EH (cell line): Measurements from ENCODE around the gene PON2.
A peak's percentile ranks its signal among the peaks of the same experiment; 100 is the strongest.
"Not testable (repeated sequence)": the region's sequence is repeated elsewhere in the genome, so short reads cannot be mapped to it uniquely, and the experiment has no call there.

Experiments used
- DNase-seq: peaks from one replicate; pipeline ENCODE4 v3.0.0-alpha.2; 2015; ENCODE audit warnings: low read depth

PON2 gene

GRCh38 chr7:95434557-95435421, at the start of gene PON2:
Gene PON2, minus strand, starts transcription at chr7:95435028. Its CDS starts 77 bp downstream, at chr7:95434951.
- peak; percentile 83 for DNase-seq

GRCh38 chr7:95482424-95482823, 47.6 kb upstream of the PON2 start:
- no peak for DNase-seq

GRCh38 chr7:95481271-95482165, 46.7 kb upstream of the PON2 start:
- DNase-seq, result no peak

DNA sequence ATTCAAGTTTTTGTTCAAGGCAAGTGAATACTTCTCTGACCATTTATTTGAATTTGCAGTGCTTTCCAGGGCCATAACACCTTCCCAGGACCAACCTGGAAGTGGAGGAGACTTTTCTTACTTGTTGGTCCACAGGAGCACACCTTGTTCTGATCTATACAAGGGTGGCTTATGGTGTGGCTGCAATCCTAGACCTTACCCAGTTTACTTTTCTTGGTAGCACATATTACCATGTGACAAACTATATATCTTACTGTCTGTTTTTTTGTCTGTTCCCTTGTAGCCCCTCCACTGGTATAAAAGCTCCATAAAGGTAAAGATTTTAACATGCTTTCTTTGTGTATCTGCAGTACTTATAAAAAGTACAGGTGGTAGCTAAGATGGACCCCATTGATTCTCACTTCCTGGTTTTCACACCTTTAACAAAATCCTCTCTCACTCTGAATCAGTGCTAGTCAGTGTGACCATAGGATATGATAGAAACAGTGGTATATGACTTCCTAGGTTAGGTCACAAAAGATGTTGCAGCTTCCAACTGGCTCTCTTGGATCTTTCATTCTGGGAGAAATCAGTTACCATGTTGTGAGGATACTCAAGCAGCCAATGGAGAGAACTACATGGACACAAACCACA, 45.3 kb upstream of the PON2 start:
- DNase-seq, result no peak

DNA sequence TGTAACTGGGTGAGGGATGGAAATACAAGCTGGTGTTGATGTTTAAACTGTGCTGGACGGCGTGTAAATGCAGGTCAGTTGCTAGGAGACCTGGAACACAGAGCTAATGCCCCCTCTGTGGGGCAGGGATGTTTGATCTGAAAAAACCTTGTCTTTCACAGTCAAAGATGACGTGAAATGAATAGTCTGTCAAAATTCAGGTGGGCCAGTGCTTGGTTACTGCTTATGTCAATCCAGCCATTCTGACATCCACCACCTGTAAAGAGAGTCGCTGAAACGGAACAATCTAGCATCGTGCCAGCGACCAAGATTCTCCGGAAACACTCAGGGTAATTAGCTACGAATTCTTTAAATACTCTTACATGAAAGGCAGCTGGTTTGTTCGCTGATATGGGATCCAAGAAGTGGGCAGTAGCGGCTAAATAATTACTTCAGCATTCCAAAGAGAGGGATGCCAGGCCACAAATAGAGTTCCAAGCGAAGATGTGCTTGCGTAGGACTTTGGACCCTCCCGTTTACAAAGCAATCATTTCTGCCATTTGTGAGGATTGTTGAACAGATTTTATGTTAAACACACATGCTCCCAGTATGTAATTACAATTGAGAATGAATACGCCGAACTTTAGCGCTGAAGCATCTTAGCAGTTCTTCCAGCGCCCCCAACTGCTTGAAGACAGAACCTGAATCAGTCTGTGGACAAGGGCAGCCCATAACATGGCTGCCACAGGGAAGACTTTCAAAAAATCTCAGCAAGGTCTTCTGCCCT, 43.6 kb upstream of the PON2 start:
- DNase-seq, result no peak

- DNase-seq, result peak; percentile 68
Observed at GRCh38 chr7:95476904-95477594, 42.2 kb upstream of the PON2 start.

GRCh38 chr7:95476072-95476847, 41.4 kb upstream of the PON2 start:
- DNase-seq, result no peak

GRCh38 chr7:95473276-95473985, 38.6 kb upstream of the PON2 start:
- no peak for DNase-seq

- DNase-seq, result peak; percentile 5
Observed at GRCh38 chr7:95472581-95473161, 37.8 kb upstream of the PON2 start.

DNA sequence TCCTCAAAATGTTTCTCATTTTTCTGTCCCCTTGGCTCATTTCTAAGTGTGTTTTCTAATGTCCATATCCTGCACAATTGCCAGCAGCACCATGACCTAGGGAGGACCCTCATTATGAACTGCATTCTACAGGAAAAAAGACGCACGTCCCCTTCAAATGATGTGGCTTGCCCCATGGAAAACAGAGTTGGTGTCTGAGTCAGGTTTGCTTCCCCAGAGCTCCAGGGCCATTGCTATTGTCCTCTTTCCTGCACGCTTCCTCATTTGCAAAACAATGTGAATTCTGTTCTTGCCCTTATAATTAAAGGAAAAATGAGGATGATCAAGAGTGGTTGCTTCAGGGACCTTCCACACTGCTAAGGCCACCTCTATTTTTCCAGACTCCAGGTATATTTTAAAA, 36.2 kb upstream of the PON2 start:
- DNase-seq, result no peak

GRCh38 chr7:95470452-95470851, 35.6 kb upstream of the PON2 start:
- DNase-seq, result no peak

- no peak for DNase-seq
Observed at GRCh38 chr7:95469848-95470247, 35.0 kb upstream of the PON2 start.

GRCh38 chr7:95469187-95469586, 34.4 kb upstream of the PON2 start:
- DNase-seq, result no peak

GRCh38 chr7:95467912-95468607, 33.2 kb upstream of the PON2 start:
- no peak for DNase-seq

GRCh38 chr7:95460653-95461052, 25.8 kb upstream of the PON2 start:
- DNase-seq, result not testable (repeated sequence)

DNA sequence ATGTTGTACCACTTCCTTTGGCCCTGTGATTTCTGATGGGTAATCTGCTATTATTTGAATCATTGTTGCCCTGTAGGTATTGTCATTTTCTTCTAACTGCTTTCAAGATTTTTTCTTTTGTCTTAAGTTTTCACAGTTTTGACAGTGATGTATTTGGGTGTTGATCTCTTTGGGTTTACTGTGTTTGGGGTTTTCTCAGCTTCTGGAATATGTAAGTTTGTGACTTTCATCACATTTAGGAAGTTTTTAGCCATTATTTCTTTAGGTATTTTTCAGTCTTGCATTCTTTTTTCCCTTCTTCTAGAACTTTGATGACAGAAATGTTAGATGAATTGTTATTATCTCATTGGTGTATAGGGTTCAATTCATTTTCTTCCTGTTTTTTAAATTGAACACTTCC, 23.1 kb upstream of the PON2 start:
- no peak for DNase-seq

GRCh38 chr7:95454438-95455045, 19.7 kb upstream of the PON2 start:
- no peak for DNase-seq

- no peak for DNase-seq
Observed at GRCh38 chr7:95446618-95447017, 11.8 kb upstream of the PON2 start.
